DND-41 (cell line): ENCODE results near the gene FBXW7.

Experiments
- EZH2 ChIP-seq: IDR thresholded peaks from 3 replicates; pipeline ENCODE4 v1.6.1; 2012; ENCODE audit warnings: borderline replicate concordance, low read depth, mild to moderate bottlenecking, moderate library complexity, low read length, inconsistent platforms; ENCODE audit not compliant: severe bottlenecking
- TF ChIP-seq, protein P1 (sequence below): IDR thresholded peaks from 2 replicates; pipeline ENCODE4 v1.5.1; 2012; ENCODE audit warnings: borderline replicate concordance, low read length, moderate library complexity, mild to moderate bottlenecking; ENCODE audit not compliant: poor library complexity, severe bottlenecking; ENCODE audit errors: extremely low read depth

DNA sequence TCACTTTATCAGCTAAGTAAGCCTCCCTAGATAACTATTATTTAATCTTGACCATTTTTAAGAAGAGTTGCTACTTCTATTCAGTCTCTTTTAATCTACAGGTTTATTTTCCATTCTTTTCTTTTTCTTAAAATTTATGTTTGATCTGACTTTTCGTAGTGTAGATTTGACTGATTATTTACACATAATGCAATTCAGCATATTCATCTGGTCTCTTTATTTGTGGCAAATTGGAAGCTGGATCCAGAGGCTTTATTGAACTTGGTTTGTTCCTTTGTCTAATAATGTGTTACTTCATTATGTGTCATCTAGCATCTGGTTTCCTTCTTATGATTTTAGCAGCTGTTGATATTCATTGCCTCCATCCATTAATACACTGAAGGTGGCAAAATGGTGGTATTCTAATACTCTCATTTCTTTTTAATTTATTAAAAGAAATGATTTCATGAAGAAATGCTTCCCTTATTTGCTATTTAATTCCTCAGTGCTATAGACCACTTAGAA lies 113.0 kb downstream of the FBXW7 start:
- TF ChIP-seq, protein P1, sequence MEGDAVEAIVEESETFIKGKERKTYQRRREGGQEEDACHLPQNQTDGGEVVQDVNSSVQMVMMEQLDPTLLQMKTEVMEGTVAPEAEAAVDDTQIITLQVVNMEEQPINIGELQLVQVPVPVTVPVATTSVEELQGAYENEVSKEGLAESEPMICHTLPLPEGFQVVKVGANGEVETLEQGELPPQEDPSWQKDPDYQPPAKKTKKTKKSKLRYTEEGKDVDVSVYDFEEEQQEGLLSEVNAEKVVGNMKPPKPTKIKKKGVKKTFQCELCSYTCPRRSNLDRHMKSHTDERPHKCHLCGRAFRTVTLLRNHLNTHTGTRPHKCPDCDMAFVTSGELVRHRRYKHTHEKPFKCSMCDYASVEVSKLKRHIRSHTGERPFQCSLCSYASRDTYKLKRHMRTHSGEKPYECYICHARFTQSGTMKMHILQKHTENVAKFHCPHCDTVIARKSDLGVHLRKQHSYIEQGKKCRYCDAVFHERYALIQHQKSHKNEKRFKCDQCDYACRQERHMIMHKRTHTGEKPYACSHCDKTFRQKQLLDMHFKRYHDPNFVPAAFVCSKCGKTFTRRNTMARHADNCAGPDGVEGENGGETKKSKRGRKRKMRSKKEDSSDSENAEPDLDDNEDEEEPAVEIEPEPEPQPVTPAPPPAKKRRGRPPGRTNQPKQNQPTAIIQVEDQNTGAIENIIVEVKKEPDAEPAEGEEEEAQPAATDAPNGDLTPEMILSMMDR: no peak
- TF ChIP-seq EZH2: no peak
